Muscle layer of colon (tissue), 2 donors: Measurements from ENCODE around the gene SGMS2.

Experiments used
- H3K27ac ChIP-seq: one replicate; pipeline ENCODE4 v1.7.0; 2013; ENCODE audit warnings: low read depth, mild to moderate bottlenecking, low read length, moderate library complexity
- H3K27me3 ChIP-seq, 2 donors: one replicate each; pipeline ENCODE4 v1.7.0; 2013; ENCODE audit warnings: low read length in 2 of 2, mild to moderate bottlenecking in 2 of 2; ENCODE audit not compliant: insufficient read depth in 2 of 2, control insufficient read depth in 1 of 2
- H3K36me3 ChIP-seq: one replicate; pipeline ENCODE4 v1.7.0; 2013; ENCODE audit warnings: mild to moderate bottlenecking, low read length; ENCODE audit not compliant: insufficient read depth
- H3K4me1 ChIP-seq: one replicate; pipeline ENCODE4 v1.7.0; 2013; ENCODE audit warnings: mild to moderate bottlenecking, low read length; ENCODE audit not compliant: insufficient read depth
- H3K4me3 ChIP-seq, 2 donors: one replicate each; pipeline ENCODE4 v1.7.0; 2013; ENCODE audit warnings: low read length in 2 of 2, low read depth in 1 of 2, mild to moderate bottlenecking in 1 of 2, moderate library complexity in 1 of 2
- H3K9ac ChIP-seq: one replicate; pipeline ENCODE4 v1.7.0; 2013; ENCODE audit warnings: low read length
- H3K9me3 ChIP-seq: one replicate; pipeline ENCODE4 v1.7.0; 2013; ENCODE audit warnings: mild to moderate bottlenecking, low read length
- donor health status: abdominal sarcoma.
- donor health status: Adenocarcinoma of cecum.

Gene SGMS2

GRCh38 chr4:107806196-107806595 is 18.5 kb upstream of the SGMS2 start:
- H3K9me3 ChIP-seq = no peaks in the 10 kb centered on the region
- no peaks in the 10 kb centered on the region for H3K27me3 ChIP-seq
- no peaks in the 10 kb centered on the region for H3K4me1 ChIP-seq
- no peak overlapping the region for H3K27ac ChIP-seq
- H3K36me3 ChIP-seq = no peaks in the 10 kb centered on the region
- no peak overlapping the region for H3K9ac ChIP-seq
- no peak overlapping the region for H3K4me3 ChIP-seq

GRCh38 chr4:107808572-107808971 is 16.2 kb upstream of the SGMS2 start:
- no peak overlapping the region for H3K9ac ChIP-seq
- no peaks in the 10 kb centered on the region for H3K27me3 ChIP-seq
- no peak overlapping the region for H3K4me3 ChIP-seq
- no peak overlapping the region for H3K27ac ChIP-seq
- H3K4me1 ChIP-seq = peaks cover 6% of the 10 kb centered on the region
- H3K36me3 ChIP-seq = no peaks in the 10 kb centered on the region
- no peaks in the 10 kb centered on the region for H3K9me3 ChIP-seq

- Histone ChIP-seq H3K4me3 (no peak overlapping the region), H3K4me1 (peaks cover 6% of the 10 kb centered on the region), H3K27me3 (no peaks in the 10 kb centered on the region), H3K27ac (no peak overlapping the region), H3K9ac (no peak overlapping the region), H3K36me3 (no peaks in the 10 kb centered on the region), H3K9me3 (no peaks in the 10 kb centered on the region)
Observed at GRCh38 chr4:107809210-107809609, 15.5 kb upstream of the SGMS2 start.

GRCh38 chr4:107814758-107815157 is 10.0 kb upstream of the SGMS2 start:
- no peak overlapping the region for H3K27ac ChIP-seq

GRCh38 chr4:107815158-107815557 is 9.6 kb upstream of the SGMS2 start:
- Histone ChIP-seq H3K4me1 (peaks cover 6% of the 10 kb centered on the region), H3K36me3 (no peaks in the 10 kb centered on the region), H3K27ac (no peak overlapping the region), H3K27me3 (no peaks in the 10 kb centered on the region), H3K9me3 (no peaks in the 10 kb centered on the region), H3K9ac (no peak overlapping the region), H3K4me3 (no peak overlapping the region)

More at GRCh38 chr4:107814758-107815157, 10.0 kb upstream of the SGMS2 start:
- Histone ChIP-seq H3K4me1 (peaks cover 6% of the 10 kb centered on the region), H3K4me3 (no peak overlapping the region), H3K36me3 (no peaks in the 10 kb centered on the region), H3K9me3 (no peaks in the 10 kb centered on the region), H3K9ac (no peak overlapping the region), H3K27me3 (no peaks in the 10 kb centered on the region)

GRCh38 chr4:107818301-107818910 is 6.3 kb upstream of the SGMS2 start:
- Histone ChIP-seq H3K4me3 (no peak overlapping the region), H3K36me3 (no peaks in the 10 kb centered on the region), H3K4me1 (no peaks in the 10 kb centered on the region), H3K9me3 (no peaks in the 10 kb centered on the region), H3K27me3 (no peaks in the 10 kb centered on the region), H3K27ac (no peak overlapping the region), H3K9ac (no peak overlapping the region)

GRCh38 chr4:107823870-107824349 is 822 bp upstream of the SGMS2 start:
- no peaks in the 10 kb centered on the region for H3K36me3 ChIP-seq

GRCh38 chr4:107825072-107825824 is 516 bp downstream of the SGMS2 start:
- Histone ChIP-seq H3K36me3 (no peaks in the 10 kb centered on the region), H3K9ac (peak overlapping the region; percentile 76), H3K4me1 (peaks cover 31% of the 10 kb centered on the region), H3K9me3 (no peaks in the 10 kb centered on the region), H3K4me3 (peak overlapping the region; percentile 76 to 93), H3K27me3 (no peaks in the 10 kb centered on the region), H3K27ac (peak overlapping the region; percentile 91)

More at GRCh38 chr4:107823870-107824349, 822 bp upstream of the SGMS2 start:
- Histone ChIP-seq H3K9me3 (no peaks in the 10 kb centered on the region), H3K27ac (peak overlapping the region; percentile 91), H3K4me1 (peaks cover 31% of the 10 kb centered on the region), H3K27me3 (no peaks in the 10 kb centered on the region), H3K9ac (peak overlapping the region; percentile 74), H3K4me3 (peak overlapping the region; percentile 76 to 93)

- Histone ChIP-seq H3K36me3 (no peaks in the 10 kb centered on the region), H3K27ac (peak overlapping the region; percentile 36), H3K9me3 (no peaks in the 10 kb centered on the region), H3K4me3 (peak overlapping the region; percentile 76 to 93), H3K9ac (peak overlapping the region; percentile 76), H3K27me3 (no peaks in the 10 kb centered on the region), H3K4me1 (peaks cover 34% of the 10 kb centered on the region)
Observed at GRCh38 chr4:107826421-107826980, 1.8 kb downstream of the SGMS2 start.

- no peaks in the 10 kb centered on the region for H3K9me3 ChIP-seq
- H3K27ac ChIP-seq = no peak overlapping the region
- H3K36me3 ChIP-seq = no peaks in the 10 kb centered on the region
- H3K9ac ChIP-seq = no peak overlapping the region
- H3K4me1 ChIP-seq = peaks cover 48% of the 10 kb centered on the region
- no peaks in the 10 kb centered on the region for H3K27me3 ChIP-seq
- no peak overlapping the region for H3K4me3 ChIP-seq
Observed at GRCh38 chr4:107828315-107829090, 3.8 kb downstream of the SGMS2 start.

GRCh38 chr4:107831140-107831539 is 6.4 kb downstream of the SGMS2 start:
- peaks cover 42% of the 10 kb centered on the region for H3K4me1 ChIP-seq
- H3K9ac ChIP-seq = no peak overlapping the region
- no peaks in the 10 kb centered on the region for H3K9me3 ChIP-seq
- no peak overlapping the region for H3K27ac ChIP-seq
- no peaks in the 10 kb centered on the region for H3K27me3 ChIP-seq
- no peaks in the 10 kb centered on the region for H3K36me3 ChIP-seq
- H3K4me3 ChIP-seq = no peak overlapping the region
